K562 (cell line): ENCODE data around the gene COL9A3. TPM values are rescaled to one million over a fixed set of nuclear protein-coding genes. Genes with fewer than 3 reads are reported as not detected.
A peak's percentile ranks its signal among the peaks of the same experiment; 100 is the strongest.

Experiments
- ATF7 ChIP-seq: fragments of 450-650 bp; IDR thresholded peaks from 2 replicates; pipeline ENCODE4 v1.7.1; 2014; ENCODE audit warnings: mild to moderate bottlenecking, moderate library complexity
- DPF2 ChIP-seq: fragments of 450-650 bp; IDR thresholded peaks from 2 replicates; pipeline ENCODE4 v1.6.1; 2016
- ETS2 ChIP-seq: IDR thresholded peaks from 2 replicates; pipeline ENCODE4 v1.6.1; 2016; ENCODE audit warnings: borderline replicate concordance, missing genetic modification characterization, mild to moderate bottlenecking, moderate library complexity, missing compliant biosample characterization; ENCODE audit not compliant: poor library complexity, severe bottlenecking
- JUND ChIP-seq, 2 experiments: IDR thresholded peaks; 2 replicates in 1 of 2; 3 replicates in 1 of 2; pipeline ENCODE4 v1.6.1; 2011; ENCODE audit warnings: borderline replicate concordance in 2 of 2, low read depth in 2 of 2, low read length in 2 of 2, improper control_type of control experiment in 1 of 2, missing biosample characterization in 1 of 2, missing genetic modification characterization in 1 of 2, missing genetic modification reagents in 1 of 2
- NBN ChIP-seq: fragments of 450-650 bp; IDR thresholded peaks from 2 replicates; pipeline ENCODE4 v1.6.1; 2016; ENCODE audit warnings: low read depth, mild to moderate bottlenecking
- PHB ChIP-seq: fragments of 250-450 bp; sonication (Bioruptor Pico); IDR thresholded peaks from 2 replicates; pipeline ENCODE4 v1.5.0; 2021
- PRPF4 ChIP-seq: fragments of 200-400 bp; formaldehyde crosslinking; IDR thresholded peaks from one replicate; pipeline ENCODE4 v1.6.1; 2017; ENCODE audit warnings: low read length, low read depth, mild to moderate bottlenecking; ENCODE audit not compliant: insufficient read depth, poor library complexity, severe bottlenecking
- RBFOX2 ChIP-seq: fragments of 200-400 bp; formaldehyde crosslinking; IDR thresholded peaks from 2 replicates; pipeline ENCODE4 v1.6.1; 2017; ENCODE audit warnings: low read depth, mild to moderate bottlenecking, low read length, moderate library complexity
- SMAD1 ChIP-seq: fragments of 150-350 bp; IDR thresholded peaks from 2 replicates; pipeline ENCODE4 v1.6.1; 2014; ENCODE audit warnings: low read length, low read depth; ENCODE audit not compliant: partially characterized antibody
- SMAD2 ChIP-seq: fragments of 150-350 bp; IDR thresholded peaks from 2 replicates; pipeline ENCODE4 v1.6.1; 2014; ENCODE audit warnings: low read depth, mild to moderate bottlenecking, low read length
- TRIM24 ChIP-seq, 2 experiments: fragments of 450-650 bp; IDR thresholded peaks; 2 replicates each; pipeline ENCODE4 v1.6.1; 2016
- ZNF253 ChIP-seq: fragments of 250-450 bp; sonication (Bioruptor Pico); conservative IDR thresholded peaks from 2 replicates; pipeline ENCODE4 v1.6.1; 2021; ENCODE audit warnings: mild to moderate bottlenecking
- ZNF282 ChIP-seq: sonication (generic); formaldehyde crosslinking; IDR thresholded peaks from 2 replicates; pipeline ENCODE4 v1.8.1; 2023; ENCODE audit warnings: missing genetic modification reagents
- ZNF584 ChIP-seq: fragments of 200-800 bp; sonication (Bioruptor generic); IDR thresholded peaks from 2 replicates; pipeline ENCODE4 v1.6.1; 2016; ENCODE audit warnings: low read depth, mild to moderate bottlenecking, missing genetic modification characterization, missing compliant biosample characterization
- ZNF717 ChIP-seq: fragments of 250-450 bp; sonication (Bioruptor Pico); IDR thresholded peaks from 2 replicates; pipeline ENCODE4 v1.5.0; 2021
- ZNF778 ChIP-seq: fragments of 450-650 bp; formaldehyde crosslinking; IDR thresholded peaks from 2 replicates; pipeline ENCODE4 v1.4.0; 2020; ENCODE audit warnings: mild to moderate bottlenecking, moderate library complexity
- polyA plus RNA-seq, 8 experiments: library from polyadenylated mRNA; depleted of rRNA in 4 of 8; stranded (reverse) in 5 of 8; unstranded in 3 of 8; fragments of >200 nt; fragmentation: Nextera tagmentation in 2 of 8; fragmentation: Illumina TruSeq in 1 of 8; extraction: Ambion mirVana in 2 of 8; extraction: Trizol in 1 of 8; gene quantifications; 2 replicates each; pipeline versions ENCODE4 v1.2.1 to v1.2.3, GENCODE V29; 2011 to 2014; ENCODE audit warnings: inconsistent platforms in 1 of 8, missing spikeins in 1 of 8
- total RNA-seq, 7 experiments: library from RNA; depleted of rRNA in 6 of 7; stranded (reverse); fragments of >200 nt in 6 of 7; fragmentation: Illumina TruSeq in 2 of 7; extraction: Trizol in 2 of 7; gene quantifications; 2 replicates each; pipeline versions ENCODE4 v1.2.1 to v1.2.3, GENCODE V29; 2011 to 2021; ENCODE audit warnings: low replicate concordance in 1 of 7
- TF ChIP-seq, protein P1 (sequence below): fragments of 250-450 bp; sonication (Bioruptor Pico); IDR thresholded peaks from 2 replicates; pipeline ENCODE4 v1.5.0; 2020; ENCODE audit warnings: mild to moderate bottlenecking
- TF ChIP-seq, protein P2 (sequence below), 2 experiments: fragments of 450-650 bp; formaldehyde crosslinking in 1 of 2; IDR thresholded peaks; 2 replicates each; pipeline versions ENCODE4 v1.4.0 to v1.6.1; 2014 to 2020; ENCODE audit warnings: mild to moderate bottlenecking in 2 of 2, borderline replicate concordance in 1 of 2, low read depth in 1 of 2

COL9A3 gene
- total and polyA plus RNA-seq, 9 of the 15 experiments (the other 6 are each of a cell fraction or from before 2014, with no cell fraction given), result 0.14 to 3.6 (median 0.88) TPM; not detected in 1

DNA sequence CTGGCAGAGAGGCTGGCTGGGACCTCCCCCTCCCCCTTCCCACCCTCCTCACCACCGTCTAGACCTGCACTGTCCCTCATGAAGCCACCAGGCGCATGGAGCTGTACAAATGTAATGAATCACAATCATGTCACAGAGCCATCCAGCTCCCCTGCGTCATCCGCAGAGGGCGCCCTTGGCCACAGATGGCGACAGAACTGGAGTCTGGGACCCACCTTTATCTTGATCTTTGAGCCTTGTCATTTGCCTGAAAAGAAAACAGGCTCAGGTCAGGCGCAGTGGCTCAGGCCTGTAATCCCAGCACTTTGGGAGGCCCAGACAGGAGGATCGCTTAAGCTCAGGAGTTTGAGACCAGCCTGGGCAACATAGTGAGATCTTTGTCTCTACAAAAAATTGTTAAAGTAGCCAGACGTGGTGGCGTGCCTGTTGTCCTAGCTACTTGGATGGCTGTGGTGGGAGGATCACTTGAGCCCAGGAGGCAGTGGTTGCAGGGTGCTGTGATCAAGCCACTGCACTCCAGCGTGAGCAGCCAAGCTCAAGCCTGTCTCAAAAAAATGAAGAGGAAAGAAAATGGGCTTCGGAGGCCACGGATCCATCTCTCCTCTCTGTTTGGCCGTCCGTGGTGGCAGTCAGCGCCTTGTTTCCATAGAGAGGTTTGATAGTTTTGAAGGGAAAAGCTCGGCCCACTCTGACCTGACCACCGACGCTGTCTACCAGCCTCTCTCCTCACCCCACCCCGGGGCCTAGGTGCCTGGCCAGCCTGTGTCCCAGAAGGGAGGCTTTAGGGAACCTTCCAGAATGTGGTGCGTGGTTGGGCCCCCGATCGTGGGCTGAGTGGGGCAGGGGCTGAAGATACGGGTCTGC is 6.2 kb downstream of the COL9A3 start (continued):
- TF ChIP-seq ZNF584 (CRISPR knock-in tag) (no peak), ZNF282 (no peak), ZNF717 (CRISPR knock-in tag) (no peak), ZNF778 (CRISPR knock-in tag) (no peak), NBN (peak; percentile 58; the same call in 1 of the 2 replicates), ZNF253 (CRISPR knock-in tag) (no peak), SMAD1 (no peak), PRPF4 (no peak), ETS2 (tag) (no peak), DPF2 (peak; percentile 73), RBFOX2 (no peak), SMAD2 (no peak), JUND (IDR thresholded peaks at IDR 0.05; ENCODE audit: borderline replicate concordance, low read depth, low read length) (peak; percentile 86), JUND (tag; IDR thresholded peaks at IDR 0.05; ENCODE audit: borderline replicate concordance, low read depth, low read length) (peak; percentile 60; the same call in 1 of the 3 replicates), ATF7 (peak; percentile 82), TRIM24 (IDR thresholded peaks at IDR 0.05) (peak; percentile 23 to 31; a peak in 1 of 4 replicates), PHB (CRISPR knock-in tag) (no peak)
- TF ChIP-seq, protein P1, sequence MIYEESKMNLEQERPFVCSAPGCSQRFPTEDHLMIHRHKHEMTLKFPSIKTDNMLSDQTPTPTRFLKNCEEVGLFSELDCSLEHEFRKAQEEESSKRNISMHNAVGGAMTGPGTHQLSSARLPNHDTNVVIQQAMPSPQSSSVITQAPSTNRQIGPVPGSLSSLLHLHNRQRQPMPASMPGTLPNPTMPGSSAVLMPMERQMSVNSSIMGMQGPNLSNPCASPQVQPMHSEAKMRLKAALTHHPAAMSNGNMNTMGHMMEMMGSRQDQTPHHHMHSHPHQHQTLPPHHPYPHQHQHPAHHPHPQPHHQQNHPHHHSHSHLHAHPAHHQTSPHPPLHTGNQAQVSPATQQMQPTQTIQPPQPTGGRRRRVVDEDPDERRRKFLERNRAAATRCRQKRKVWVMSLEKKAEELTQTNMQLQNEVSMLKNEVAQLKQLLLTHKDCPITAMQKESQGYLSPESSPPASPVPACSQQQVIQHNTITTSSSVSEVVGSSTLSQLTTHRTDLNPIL (CRISPR knock-in tag), result no peak
- TF ChIP-seq, protein P2, sequence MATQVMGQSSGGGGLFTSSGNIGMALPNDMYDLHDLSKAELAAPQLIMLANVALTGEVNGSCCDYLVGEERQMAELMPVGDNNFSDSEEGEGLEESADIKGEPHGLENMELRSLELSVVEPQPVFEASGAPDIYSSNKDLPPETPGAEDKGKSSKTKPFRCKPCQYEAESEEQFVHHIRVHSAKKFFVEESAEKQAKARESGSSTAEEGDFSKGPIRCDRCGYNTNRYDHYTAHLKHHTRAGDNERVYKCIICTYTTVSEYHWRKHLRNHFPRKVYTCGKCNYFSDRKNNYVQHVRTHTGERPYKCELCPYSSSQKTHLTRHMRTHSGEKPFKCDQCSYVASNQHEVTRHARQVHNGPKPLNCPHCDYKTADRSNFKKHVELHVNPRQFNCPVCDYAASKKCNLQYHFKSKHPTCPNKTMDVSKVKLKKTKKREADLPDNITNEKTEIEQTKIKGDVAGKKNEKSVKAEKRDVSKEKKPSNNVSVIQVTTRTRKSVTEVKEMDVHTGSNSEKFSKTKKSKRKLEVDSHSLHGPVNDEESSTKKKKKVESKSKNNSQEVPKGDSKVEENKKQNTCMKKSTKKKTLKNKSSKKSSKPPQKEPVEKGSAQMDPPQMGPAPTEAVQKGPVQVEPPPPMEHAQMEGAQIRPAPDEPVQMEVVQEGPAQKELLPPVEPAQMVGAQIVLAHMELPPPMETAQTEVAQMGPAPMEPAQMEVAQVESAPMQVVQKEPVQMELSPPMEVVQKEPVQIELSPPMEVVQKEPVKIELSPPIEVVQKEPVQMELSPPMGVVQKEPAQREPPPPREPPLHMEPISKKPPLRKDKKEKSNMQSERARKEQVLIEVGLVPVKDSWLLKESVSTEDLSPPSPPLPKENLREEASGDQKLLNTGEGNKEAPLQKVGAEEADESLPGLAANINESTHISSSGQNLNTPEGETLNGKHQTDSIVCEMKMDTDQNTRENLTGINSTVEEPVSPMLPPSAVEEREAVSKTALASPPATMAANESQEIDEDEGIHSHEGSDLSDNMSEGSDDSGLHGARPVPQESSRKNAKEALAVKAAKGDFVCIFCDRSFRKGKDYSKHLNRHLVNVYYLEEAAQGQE (IDR thresholded peaks at IDR 0.05; ENCODE audit: borderline replicate concordance), result peak; percentile 91
- TF ChIP-seq, protein P2 (CRISPR knock-in tag; IDR thresholded peaks at IDR 0.05; ENCODE audit: low read depth), result no peak
